GM21447 (cell line): ENCODE measurements around the gene ALPP.
"Not testable (repeated sequence)": the region's sequence is repeated elsewhere in the genome, so short reads cannot be mapped to it uniquely, and the experiment has no call there.

Source experiments
- ATAC-seq: cut with Tn5 transposase; IDR thresholded peaks from one replicate; pipeline ENCODE4 v1.9.1; 2021; ENCODE audit not compliant: unreplicated experiment

ALPP gene

GRCh38 chr2:232363064-232363783 is 15.3 kb upstream of the ALPP start:
- ATAC-seq: not testable (repeated sequence)

DNA sequence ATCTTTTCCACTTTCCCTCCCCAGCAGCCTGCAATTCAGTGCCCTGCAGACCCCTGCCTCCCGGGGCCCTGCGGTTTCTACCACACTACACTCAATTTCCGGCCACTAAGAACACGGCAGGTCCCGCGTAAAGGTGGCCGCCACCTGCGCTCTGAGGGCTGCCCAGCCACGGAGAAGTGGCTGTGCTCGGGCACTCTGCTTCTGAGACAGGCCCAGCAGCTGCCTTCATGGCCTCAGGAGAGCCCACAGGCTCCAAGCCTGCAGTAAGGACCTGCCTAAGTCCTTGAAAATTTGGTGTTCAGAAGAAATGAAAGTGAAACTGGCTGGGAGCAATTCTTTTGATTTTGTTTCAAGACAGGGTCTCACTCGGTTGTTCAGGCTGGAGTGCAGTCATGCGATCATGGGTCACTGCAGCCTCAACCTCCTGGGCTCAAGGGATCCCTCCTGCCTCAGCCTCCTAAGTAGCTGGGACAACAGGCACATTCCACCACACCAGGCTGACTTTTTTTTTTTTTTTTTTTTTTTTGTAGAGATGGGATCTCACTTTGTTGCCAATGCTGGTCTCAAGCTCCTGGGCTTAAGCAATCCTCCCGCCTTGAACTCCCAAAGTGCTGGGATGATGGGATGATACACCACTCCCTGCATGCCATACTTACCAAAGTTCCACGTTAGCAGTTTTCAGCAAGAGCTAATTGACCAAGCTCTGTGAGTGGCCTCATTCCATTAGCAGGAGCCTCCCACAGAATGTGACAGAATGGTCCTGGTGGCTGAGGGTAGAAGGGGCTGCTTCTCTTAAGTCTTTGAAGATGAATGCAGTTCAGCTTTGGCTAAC is 14.6 kb upstream of the ALPP start:
- ATAC-seq: no peak

DNA sequence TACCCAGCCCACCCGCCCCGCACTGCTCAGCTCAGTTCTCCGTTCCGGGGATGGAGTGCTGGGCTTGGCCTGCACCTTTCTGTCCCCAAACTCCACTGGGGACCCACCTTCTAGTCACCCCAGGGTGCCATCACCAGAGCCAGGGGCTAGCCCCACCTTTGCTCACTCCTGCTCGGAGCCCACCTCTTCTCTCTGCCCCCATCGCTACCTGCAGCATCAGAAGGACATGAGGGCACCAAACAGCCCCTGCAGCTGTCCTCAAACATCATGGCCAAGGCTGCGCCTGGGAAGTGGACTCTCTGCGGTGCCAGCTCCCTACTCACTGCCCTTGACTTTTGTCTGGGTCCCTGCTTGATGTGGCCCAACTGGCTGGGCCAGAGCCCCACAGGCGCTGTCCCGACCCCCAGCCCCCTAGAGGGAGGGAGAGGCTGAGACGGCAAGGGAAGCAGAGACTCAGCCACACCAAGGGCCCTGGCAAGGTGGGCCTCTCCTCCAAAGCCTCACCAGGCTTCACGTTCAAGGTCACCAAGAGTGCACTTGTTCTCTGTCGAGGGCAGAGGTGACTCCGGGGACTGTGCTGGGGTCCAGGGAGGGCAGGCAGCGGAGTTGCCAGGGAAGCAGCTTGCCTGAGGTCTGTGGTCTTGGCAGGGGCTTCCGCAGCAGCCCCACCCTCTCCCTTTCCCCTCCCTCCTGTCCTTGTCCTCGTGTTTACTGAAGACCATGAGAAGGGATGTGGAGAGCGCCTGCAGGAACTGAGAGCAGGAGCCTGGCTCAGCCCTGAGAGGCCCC is 13.6 kb upstream of the ALPP start:
- ATAC-seq: not testable (repeated sequence)

GRCh38 chr2:232365621-232366321 is 12.8 kb upstream of the ALPP start:
- peak; percentile 48 for ATAC-seq

DNA sequence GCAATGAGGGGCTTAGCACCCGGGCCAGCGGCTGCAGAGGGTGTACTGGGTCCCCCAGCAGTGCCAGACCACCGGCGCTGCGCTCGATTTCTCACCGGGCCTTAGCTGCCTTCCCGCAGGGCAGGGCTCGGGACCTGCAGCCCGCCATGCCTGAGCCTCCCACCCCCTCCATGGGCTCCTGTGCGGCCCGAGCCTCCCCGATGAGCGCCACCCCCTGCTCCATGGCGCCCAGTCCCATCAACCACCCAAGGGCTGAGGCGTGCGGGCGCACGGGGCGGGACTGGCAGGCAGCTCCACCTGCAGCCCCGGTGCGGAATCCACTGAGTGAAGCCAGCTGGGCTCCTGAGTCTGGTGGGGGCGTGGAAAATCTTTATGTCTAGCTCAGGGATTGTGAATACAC is 12.1 kb upstream of the ALPP start:
- not testable (repeated sequence) for ATAC-seq

- ATAC-seq: no peak
Observed at GRCh38 chr2:232367016-232367415, 11.5 kb upstream of the ALPP start.

DNA sequence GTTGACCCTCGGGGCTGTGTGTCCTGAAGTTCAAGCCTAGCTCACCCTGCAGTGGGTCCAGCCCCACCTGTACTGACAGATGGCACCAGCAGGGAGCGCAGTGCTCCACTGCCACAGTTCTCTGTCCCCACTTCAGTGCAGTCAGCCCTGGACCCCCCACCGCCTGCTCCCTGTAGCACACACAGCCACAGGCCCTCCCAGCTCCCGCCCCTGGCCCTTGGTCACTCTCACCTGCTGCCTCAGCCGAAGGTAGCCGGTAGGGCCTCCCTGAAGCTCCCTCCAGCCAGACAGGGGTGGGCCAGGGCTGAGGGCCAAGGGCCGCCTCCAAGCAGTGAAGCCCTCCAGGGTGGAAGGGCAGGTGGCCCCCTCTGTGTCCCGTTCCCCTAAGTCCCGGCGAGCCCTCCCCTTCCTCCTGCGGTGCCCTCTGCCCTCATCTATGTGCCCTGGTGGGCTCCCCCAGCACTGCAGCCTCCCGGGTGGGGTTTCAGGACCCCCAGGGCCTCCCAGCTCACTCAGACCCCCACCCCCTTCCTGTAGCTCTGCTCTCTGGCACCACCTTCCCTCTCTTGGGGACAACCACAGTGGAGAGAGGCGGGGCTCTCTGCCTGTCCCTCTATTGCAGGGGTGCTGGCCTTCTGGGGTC is 10.8 kb upstream of the ALPP start:
- no peak for ATAC-seq

GRCh38 chr2:232368311-232368731 is 10.2 kb upstream of the ALPP start:
- no peak for ATAC-seq

DNA sequence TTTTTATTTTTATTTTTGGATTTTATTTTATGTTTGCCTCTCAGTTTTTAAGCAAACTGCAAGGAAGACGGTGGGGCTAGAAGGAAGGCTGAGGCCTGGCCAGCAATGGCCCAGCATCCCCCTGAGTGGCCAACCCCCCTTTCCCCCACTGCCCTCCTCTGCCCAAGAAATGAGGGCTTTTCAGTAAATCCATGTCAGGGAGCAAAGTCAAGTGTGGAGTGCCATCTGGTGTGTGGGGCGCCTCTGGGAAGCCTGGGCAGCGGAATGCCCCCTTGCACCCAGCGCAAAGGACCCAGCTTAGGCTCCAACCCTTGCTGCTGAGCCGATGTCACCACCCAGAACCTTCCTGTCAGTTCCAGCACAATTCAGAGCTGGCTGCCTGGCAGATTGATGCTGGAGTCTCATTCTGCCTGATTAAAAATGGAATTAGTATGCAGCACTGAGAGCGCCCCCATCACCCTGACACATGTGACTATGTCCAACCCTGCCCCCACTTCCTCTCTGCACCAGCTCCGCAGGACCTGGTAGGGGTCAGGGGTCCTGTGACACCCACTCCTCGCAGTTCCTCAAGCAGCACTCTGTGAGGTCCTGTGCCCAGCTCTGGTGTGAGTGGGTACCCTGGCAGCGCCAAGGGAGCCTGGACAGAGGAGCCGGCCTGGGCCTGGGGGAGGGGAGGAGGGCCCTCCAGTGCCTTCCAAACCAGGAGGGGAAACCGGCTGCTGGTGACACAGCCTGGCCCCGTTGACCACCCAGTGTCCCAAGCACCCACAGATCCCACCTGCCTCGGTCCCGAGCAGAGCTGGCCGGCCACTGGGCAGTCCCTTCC is 9.2 kb upstream of the ALPP start:
- no peak for ATAC-seq

- not testable (repeated sequence) for ATAC-seq
Observed at GRCh38 chr2:232370007-232370406, 8.5 kb upstream of the ALPP start.

DNA sequence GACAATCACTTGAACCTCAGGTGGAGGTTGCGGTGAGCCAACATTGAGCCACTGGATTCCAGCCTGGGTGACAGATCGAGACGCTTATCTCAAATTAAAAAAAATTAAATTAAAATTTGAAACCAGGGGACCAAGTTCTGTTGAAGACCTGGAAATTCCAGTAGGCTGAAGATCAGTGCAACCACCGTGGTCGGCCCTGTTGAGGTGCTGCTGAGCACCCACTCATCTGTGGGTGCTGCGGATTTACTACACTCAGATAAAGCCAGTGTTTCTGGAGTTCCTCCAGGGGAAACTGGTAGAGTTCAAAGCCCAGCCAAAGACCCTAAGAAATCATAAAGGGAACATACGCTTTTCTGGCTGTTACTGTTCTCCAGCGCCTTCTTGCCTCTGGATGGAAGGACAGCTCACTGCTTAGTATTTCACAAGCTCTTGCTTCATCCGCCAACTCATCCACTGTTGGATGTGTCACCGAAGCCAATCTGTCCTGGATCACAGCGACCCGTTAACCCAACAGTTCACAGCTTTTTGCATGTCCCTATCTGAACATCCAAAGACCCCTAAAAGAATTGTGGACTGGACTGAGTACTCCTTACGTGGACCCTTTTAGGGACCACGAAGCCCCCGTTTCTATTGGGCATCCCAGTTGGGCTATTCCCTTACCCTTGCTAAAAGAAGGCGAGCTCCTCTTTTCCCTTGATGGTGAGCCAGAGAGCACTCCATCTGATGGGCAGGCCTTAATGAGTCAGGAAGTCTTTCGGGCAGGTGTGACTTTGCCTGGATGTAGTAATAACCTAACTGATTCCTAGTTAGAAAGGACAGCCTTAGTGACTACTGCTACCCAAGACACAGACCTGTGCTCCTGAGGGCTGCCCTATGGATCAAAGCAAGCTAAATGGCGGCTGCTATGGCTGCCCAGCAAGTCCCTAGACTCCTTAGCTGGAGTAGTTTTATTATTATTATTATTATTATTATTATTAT is 6.0 kb upstream of the ALPP start:
- ATAC-seq: no peak

GRCh38 chr2:232374356-232374755 is 4.2 kb upstream of the ALPP start:
- ATAC-seq: no peak

DNA sequence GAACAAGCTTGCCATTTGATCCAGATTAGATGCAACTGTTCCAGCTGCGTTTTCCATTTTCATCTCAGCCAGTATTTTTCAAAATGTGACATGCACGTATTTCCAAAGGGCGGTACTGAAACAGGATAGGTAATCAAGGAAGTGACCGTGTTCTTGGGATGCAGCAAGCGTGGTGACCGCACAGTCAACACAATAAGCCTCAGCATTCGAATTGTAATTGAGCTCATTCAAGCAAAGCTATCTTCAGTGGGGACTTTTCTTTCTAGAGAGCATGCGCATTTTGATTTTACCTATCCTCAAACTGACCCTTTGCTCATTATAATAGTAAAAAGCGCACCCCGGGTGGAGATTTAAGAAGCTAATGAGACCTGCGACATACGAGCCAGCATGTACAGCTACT is 3.4 kb upstream of the ALPP start:
- no peak for ATAC-seq

DNA sequence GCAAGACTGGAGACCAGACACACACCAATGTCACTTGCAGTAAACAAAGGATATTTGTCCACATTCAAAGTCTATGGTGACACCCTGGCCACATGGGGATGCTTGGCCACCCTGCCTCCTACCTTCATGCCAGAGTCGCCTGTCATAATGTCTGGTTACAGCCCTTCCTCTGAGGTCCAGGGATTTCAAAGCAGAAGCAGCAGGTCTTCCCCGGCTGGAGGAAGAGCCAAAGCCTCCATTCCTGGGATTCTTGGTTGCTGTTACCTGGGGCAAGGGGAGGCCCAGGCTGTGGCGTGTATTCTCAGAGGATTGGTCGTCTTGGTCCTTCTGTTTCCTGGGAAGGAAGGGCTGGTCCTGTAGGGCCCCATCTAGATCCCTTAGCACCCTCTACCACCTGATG is 2.3 kb upstream of the ALPP start:
- no peak for ATAC-seq

GRCh38 chr2:232376713-232377112 is 1.8 kb upstream of the ALPP start:
- no peak for ATAC-seq

- ATAC-seq: no peak
Observed at GRCh38 chr2:232377319-232377718, 1.2 kb upstream of the ALPP start.

DNA sequence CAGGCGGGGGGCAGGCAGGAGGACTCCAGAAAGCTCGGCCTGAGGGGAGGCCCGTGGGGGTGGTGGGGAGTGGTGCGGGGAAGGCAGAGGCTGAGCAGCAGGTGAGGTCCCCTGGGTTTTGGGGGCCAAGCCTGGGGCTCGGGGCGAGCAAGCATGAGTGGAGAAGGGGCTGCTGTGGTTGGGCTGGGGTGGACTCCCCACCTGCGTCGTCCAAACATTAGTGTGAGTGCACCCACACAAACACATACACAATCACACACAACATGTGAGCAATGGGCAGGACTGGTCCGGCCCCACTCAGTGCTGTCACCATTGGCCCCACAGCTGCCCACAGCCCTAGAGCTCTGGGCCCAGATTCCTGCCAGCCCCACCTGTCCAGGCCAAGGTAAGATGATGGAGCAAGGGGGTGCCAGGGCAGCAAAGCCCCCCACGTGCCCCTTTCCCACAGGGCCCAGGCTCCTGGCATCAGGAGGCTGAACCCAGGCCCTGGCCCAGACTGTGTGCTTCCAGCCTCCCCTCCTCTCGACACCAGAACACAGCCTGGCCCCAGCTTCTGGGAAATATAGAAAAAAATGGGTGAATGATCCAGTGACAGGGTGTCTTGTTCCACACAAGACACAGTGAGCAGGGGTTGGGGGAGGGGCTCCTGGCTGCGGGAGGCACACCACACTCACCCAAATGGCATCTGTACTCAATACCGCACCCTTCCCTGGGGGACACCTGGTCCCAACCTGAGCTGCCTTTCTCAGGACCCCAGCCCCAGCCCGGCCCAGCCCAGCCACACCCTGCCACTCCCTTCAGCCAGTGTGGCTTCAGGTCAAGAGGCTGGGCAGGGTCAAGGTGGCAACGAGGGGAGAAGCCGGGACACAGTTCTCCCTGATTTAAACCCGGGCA is 463 bp upstream of the ALPP start:
- no peak for ATAC-seq
